Hematopoietic multipotent progenitor cell treated with erythropoietin and hydrocortisone succinate and interleukin-3 and kit ligand, for 15 days (in vitro differentiated cells): ENCODE results near the gene KCP.

ENCODE experiments used
- DNase-seq: peaks from one replicate; pipeline ENCODE4 v3.0.0-alpha.2; 2015; ENCODE audit warnings: low spot score

Gene KCP

DNA sequence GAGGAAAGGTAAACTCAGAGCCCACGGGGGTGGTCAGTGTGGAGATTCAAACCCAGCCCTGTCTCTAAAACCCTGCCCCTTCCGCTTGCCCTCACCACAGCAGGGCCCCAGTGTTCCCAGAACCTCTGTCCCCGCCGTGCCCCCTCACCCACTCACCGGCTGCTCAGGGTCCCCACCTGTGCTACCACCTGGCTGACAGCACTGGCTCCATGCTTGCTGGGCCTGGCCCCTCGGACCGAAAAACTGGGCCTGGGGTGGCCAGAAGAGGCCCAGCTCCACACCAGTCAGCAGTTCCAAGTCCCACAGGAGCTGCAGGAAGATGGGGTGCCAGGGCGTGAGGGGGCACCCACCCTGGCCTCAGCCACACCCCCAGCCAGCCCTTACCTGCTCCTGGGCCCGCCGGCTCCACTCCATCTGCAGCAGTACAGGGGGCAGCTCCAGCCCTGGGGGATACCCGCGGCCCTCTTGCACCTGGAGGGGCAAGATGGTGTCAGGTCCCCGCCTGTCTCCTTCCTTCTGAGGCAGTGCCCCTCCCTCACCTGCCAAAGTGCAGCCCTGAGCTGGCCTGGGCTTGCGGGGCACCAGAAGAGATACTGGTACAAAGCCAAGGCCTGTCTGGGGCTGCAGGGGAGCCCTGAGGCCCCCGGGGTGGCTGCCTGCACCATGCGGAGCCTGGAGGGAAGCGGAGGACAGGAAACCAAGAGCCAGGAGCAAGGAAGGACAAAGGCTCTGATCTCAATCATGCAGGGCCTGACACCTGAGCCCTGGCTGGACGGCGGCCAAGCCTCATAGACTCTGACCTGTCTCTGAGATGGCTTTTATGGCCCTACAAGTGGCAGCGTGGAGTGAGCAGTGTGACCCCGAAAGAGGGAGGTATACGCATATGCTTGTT is 36.1 kb downstream of the KCP start:
- DNase-seq, result no peak

DNA sequence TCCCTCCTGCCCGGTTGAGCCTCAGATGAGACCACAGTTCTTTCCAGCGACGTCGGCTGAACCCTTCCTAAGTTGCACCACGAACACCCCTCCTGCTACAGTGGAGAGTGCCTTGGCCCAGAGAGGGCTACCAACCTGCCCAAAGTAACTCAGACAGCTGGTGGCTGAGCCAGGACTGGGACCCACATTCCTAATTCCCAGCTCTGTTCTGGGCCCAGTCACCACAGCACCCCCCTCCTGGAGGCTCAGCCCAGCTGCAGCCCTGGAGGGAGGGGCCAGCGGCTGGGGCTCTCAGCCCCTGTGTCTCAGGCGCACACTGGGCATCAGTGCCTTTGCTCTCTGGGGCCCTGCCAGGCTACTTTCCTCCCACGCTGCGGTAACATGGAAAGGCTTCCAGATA is 37.3 kb downstream of the KCP start:
- DNase-seq, result no peak

DNA sequence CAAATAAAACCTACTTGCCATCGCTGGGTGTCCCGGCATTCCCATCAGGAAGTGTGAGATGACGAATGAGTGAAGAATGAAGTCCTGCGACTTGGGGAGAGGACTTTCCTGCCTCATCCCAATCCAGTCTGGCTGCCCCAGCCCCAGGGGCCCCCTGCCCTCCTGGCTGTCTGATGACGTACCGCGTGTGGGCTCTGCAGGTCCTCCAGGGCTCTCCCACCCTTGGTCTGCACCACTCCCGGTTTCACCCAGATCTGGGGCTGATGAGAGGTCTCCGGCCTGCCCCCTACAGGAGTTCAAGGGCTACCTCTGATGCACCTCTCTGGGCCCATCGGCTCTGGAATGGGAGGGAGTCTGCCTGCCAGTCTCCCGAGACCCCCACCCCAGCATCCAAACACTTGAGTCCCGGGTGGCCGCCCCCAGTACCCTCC is 38.1 kb downstream of the KCP start:
- DNase-seq, result no peak

DNA sequence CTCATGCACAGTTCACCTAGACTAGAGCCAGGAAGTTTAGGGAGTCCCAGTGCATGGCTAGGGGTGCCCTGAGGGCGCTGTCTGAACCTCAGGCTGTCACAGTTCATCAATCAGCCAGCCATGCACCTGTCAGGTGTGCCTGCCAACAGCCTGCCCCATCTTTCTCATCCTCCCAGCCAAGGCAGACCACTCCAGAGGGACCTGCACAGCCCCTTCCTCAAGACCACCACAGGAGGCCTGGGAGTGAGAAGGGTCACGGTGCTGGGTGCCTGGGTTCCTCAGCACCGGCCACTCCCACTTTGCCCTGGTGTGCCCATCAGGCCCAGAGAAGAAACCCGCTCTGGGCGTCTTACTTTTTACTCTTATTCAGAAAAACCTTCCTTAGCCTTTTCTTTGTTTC is 39.5 kb downstream of the KCP start:
- DNase-seq, result no peak

DNA sequence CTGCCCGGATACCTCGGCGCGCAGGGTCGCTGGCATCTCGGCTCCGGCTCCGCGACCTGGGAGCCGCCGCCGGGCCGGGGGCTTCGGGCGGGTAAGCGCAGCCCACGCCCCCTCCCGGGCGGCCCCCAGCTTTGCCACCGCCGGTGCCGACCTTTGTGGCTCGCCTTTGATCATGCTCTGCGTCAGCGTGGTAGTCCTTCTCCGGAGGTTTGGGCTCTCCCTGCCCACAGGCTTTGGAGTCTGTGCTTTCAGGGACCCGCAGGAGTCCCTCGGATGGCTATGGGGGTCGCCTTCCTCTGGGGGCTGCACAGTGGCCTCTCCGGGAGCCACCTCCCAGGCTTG is 40.6 kb downstream of the KCP start:
- DNase-seq, result no peak

DNA sequence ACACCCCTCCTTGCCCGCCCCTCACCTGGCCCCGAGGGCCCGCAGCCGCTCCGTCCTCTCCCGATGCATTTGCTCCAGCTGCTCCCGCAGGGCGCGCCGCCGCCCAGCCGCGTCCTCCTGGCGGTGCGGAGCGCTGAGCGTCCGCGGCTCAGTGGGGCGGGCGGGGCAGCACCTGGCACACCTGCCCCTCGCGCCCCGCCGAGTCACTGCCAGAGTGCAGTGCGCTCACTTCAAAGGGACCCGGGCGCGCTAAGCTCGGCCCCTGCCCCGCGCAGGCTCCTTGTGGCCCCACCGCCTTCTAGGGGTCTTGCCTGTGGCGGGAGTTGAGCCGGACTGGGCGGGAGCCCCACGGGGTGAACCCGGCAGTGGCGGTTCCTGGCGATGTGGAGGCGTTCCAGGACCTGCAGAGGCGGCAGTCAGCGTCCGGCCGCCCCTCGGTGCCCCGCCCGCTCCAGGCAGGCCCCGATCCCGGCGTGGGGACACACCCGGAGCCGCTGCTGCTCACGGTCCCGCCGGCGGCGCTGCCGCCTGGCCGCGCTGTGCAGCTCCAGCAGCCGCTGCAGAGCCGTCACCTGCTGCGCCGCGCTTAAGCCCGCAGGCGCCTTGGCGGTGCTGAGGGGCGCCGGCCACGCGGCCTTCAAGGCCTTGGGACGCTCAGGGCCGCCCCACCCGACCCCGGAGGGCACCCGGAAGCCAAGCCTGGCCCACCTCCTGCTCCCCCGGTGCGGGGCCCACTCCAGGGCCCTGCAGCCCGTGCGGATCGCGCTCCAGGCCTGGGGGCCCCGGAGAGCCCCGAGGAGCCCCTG is 41.2 kb downstream of the KCP start:
- peak; percentile 23 for DNase-seq

DNA sequence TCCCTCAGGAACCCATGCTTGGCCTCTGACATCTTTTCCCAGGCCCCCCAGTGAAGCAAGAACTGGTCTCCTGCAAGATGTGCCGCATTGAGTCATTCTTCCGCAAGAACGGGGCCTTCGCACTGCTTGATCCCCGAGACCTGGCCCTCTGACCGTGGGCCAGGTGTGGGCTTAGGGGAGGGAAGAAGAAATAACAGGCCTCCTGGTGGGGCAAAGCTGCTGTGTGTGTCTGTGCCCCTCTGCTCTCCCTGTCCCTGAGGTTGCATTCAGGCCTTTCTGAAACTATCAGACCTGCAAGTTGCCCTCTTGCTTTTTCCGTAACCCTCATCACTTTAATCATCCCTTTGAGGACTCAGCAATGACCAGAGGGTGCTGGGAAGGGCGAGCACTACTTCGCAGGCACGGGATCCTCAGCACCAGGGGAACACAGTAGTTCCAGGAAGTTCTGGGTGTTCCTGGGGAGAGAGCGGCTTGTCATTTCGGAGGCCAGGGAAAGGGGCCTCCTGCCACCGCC is 41.8 kb downstream of the KCP start:
- DNase-seq, result no peak

DNA sequence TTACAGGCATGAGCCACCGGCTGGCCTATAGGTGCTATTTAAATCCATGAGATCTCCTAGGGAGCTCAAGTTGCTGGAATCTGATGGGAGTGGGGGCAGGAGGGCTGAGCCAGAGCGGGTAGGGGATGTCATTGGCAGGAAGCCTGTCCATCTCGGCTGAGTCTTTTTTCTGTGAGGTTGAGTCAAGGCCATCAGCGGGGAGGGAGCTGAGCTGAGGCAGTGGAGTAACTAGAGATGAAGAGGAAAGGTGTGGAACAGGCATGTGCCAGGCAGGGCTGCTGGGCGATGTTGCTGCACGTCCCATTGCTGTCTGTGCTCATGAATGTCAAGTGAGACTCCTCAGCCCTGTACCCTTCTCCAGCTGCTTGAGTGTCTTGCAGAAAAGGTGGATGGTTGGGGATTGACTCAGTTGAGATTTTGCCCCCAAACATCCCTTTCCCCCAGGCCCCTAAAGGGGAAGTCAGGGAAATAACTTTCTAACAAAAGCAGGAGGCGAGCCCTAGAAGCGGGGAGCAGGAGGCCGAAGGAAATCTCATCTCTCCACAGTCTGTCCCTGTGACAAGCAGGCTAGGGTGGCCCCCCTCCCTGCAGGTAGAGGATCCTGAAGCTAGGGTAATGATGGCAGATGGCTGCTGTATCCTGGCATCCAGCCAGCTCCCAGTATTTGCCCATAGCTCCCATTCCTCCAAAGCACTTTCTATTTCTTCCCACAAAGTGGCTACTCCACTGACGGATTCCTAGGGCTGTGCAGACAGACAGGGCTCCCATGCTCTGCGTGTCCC is 42.5 kb downstream of the KCP start:
- DNase-seq, result no peak

DNA sequence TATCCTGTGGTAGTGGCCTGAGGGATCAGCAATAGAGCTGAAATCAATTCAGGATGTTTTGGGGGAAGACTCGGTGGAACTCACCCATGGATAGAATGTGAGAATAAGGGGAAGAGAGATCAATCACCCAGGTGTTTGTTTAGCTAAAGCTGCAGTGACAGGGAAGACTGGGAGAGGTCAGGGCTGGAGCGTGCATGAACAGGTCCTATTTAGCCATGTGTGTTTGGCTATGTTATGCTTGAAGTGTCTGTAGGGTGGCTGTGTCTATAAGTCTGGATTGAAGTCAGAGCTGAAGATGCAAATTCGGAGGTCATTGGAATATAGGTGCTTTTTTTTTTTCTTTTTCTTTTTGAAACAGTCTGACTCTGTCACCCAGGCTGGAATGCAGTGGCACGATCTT is 43.3 kb downstream of the KCP start:
- no peak for DNase-seq

DNA sequence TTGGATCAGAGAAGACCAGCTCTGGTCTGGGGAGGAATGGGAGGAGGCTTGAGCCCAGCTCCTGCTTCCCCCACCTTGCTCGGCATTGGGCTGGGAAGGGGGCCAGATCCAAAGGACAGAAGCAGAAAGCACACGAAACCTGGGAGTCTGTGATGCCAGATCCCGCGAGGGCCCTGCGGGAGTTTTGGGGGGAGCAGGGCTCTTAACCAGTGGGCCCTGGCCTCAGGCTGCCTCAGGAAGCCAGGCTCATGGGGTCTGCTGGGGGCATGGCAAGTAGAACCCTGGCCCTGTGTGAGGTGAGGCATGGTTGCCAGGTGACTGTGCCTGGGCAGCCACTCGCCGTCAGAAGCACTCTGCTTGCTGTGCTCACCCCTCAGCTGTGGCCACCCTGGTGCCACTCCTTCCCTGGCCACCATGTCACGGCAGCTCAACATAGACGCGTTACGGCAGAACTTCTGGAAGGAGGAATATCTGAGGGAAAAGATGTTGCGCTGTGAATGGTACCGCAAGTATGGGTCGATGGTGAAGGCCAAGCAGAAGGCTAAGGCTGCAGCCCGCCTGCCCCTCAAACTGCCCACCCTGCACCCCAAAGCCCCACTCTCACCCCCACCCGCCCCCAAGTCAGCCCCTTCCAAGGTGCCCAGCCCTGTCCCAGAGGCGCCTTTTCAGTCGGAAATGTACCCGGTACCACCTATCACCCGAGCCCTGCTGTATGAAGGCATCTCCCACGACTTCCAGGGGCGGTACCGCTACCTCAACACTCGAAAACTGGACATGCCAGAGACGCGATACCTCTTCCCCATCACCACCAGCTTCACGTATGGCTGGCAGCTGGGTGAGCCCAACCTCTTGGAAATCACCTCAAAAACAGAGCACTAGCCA is 44.3 kb downstream of the KCP start:
- DNase-seq, result no peak

DNA sequence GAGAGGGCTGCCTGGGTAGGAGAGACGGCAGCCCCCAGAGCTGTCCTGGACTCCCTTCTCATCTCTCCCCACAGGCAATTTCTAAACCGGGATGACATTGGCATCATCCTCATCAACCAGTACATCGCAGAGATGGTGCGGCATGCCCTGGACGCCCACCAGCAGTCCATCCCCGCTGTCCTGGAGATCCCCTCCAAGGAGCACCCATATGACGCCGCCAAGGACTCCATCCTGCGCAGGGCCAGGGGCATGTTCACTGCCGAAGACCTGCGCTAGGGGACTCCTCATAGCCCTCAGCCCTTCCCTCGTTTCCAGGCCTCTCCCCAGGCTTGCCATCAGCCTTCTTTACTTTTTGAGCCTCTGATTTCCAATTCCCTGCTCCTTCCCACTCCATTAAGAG is 45.2 kb downstream of the KCP start:
- DNase-seq, result no peak

DNA sequence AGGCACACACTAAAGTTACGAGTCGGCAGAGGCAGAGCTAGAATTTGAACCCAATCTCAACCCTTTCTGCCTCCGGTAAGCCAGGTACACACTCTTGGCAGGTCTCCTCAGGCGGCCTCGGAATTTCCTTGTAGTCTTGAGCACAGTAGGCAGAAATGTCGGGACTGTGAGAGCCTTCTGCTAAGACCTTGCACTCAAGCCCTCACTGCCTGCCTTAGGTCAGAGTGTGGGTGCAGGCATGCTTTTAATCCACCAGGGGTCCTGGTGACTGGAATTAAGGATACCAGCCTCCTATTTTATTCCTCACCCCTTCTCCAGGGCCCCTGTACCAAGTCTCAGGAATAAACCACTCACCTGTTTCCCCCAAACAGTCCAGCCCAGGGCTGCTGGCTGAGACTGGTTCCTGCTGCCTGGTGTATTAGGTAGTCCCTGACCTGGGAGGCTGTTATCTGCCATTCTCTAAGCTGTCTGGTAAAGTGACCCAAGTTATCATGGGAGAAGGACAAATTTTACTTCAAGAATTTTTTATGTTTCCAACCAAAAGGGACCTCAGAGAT is 47.0 kb downstream of the KCP start:
- DNase-seq, result peak; percentile 64

DNA sequence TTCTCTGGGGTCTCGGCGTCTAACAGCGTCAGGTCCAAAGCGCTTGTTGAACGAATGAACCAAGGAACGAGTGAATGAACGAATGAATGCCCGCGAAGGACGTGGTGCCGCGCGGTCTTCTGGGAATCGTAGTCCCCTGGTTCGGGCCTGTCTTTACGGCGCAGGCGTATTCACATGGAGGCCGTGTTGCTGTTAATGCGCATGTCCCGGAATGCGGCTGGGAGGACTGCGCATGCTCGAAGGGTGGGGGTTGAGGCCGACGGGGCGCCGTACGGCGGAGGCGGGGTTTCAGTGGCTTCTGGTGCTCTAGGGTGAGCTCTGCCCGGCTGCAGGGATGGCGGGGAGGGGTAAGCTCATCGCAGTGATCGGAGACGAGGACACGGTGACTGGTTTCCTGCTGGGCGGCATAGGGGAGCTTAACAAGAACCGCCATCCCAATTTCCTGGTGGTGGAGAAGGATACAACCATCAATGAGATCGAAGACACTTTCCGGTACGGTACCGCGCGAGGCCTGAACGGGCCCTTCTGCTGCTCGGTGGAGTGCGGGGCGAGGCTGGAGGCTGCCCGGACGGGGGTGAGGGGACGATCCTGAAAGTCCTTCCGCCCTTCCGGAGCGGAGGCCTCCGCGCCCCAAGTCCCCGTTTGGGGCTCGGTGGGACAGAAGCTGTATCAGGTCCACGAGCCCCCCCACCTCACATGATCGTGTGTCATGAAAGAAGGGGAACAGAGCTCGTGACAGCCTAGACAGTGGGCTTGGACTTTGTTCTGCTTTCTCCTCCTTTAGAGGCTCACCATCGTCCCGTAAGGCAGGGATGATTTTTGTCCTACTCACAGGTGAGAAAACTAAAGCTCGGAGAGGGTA is 47.7 kb downstream of the KCP start, which contains the start of gene ATP6V1F:
ATP6V1F (plus strand) TSS at position 286 of the 862 bp plus-strand sequence; CDS start at position 335, 49 bp downstream.
- peak; percentile 98 for DNase-seq

DNA sequence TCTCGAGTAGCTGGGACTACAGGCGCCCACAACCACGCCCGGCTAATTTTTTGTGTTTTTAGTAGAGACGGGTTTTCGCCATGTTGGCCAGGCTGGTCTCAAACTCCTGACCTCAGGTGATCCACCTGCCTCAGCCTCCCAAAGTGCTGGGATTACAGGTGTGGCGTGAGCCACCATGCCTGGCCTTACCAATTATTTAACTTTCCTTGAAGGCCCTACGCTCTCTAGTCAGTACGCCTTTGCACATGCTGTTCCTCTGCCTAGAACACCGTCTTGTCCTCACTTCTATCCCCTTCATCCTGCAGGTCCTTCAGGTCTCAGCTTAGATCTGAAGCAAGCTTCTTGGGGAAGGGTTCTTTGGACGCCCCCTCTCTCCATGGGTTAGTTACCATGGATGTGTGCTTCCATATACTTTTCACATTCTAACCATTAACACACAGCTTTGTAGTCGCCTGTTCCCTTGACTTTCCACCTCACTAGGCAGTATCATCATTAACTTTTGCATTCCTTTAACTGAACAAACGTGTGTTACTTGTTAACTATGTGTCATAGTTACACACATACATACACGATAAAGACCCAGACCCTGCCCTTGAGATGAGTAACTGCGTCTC is 48.4 kb downstream of the KCP start:
- no peak for DNase-seq

DNA sequence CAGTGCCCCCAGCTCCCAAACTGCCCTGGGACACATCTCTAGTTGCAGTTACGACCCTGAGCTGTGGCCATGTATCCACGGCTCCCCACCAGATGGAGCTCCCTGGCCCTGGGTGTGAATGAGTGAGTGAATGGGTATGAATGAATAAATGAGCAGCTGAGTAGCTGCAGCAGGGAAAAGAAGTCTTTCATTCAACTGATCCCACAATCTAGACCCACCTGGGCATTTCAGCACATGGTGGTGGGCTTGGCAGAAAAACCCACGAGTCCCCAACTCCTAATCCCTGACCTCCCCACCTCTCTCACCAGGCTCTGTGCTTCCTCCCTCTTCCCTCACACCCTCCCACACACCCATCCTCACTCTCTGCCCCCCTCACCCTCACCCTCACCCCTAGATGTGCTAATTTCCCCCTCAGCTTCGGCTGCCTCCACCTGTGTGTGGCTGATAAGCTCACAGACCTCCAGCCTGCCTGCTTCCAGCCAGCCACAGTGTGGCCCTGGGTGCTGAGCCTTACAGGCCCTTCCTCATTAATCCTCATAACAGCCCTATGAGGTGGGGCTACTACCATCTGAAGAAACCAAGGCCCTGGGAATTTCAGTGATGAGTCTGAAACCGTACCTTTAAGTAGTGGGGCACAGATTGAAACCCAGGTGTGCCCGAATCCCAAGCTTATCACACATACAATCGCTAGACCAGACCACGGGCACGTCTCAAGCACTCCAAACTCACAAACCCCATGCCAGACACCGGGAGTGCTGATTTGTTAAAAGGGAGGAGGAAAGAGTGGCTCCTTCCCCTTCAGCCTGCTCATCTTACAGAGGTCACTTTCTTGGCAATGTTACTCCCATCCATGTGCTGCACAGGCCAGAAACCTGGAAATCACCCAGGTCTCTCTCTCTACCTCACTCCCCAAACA is 50.1 kb downstream of the KCP start:
- peak; percentile 10 for DNase-seq

DNA sequence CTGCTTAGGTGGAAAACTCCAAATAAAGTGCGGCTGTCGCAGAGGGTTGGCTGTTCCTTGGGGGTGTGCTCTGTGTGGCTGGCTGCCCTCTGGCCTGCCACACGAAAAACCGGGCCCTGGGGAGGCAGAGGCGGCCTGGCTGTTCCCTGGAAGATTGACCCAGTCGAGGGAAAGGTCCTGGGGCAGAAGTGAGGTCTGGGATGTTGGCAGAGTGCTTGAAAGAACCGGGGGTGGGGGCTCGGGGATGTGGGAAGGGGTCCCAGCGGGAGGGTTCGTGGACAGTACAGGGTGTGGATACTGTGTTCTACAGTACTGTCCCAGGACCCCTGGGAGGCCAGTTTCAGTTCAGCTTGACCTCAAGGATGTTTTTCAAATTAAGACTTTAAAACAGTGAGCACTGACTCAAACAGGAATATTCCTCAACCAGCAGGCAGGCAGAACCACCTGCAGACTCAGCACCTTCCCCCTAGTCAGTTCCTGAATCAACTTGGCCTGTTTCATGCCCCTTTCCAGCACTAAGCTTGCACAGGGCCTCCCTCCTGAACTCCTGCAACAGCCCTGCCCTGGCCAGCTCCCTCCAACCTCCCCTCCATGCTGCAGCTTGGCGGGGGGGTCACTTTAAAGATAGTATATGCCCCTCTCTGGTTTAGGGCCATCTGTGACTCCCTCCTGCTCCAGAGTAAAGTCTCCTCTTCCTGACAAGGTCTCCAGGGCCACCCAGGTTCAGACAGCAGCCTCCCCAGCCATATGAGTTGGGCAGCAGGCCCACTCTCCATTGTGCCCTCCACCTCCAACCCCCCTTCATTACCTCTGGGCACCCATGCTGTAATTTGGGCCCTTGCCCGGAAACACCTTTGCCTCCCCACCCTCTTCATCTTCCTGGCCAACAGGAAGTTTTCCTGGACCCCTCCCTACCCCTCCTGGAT is 51.0 kb downstream of the KCP start:
- DNase-seq, result no peak
